Caco-2 (cell line): ENCODE data around the gene IP6K1. TPM values are rescaled to one million over a fixed set of nuclear protein-coding genes. Genes with fewer than 3 reads are reported as not detected.

ENCODE experiments used
- BruUV-seq: library from RNA; stranded (reverse); fragments of 400-500 nt; replicated peaks from 2 replicates; lab custom pipeline; 2021; lab: Mats Ljungman, UMichigan
- CTCF ChIA-PET: fragments of 300-600 bp; sonication (Branson Sonifier 250); formaldehyde crosslinking; loops from one replicate; lab custom pipeline; 2022; ENCODE audit warnings: antibody characterized with exemption; lab: Charles Lee
- POLR2A ChIA-PET: fragments of 300-600 bp; sonication (Branson Sonifier 250); formaldehyde crosslinking; loops from one replicate; lab custom pipeline; 2022; ENCODE audit warnings: antibody characterized with exemption; lab: Charles Lee
- DNase-seq, 2 experiments: peaks; one replicate each; pipeline versions ENCODE4 v3.0.0 to v3.0.0-alpha.2; 2020 to 2022
- H3K27me3 ChIP-seq: replicated peaks from 2 replicates; pipeline ENCODE4 v1.6.0; 2011; ENCODE audit warnings: low read length; ENCODE audit not compliant: control insufficient read depth, insufficient read depth
- H3K36me3 ChIP-seq: 2 replicates; pipeline ENCODE4 v1.5.1; 2011; ENCODE audit warnings: low read length; ENCODE audit not compliant: control insufficient read depth, insufficient read depth
- H3K4me1 ChIP-seq: fragments of 250-450 bp; sonication (Bioruptor Pico); 2 replicates; pipeline ENCODE4 v1.5.1; 2020; ENCODE audit warnings: mild to moderate bottlenecking
- H3K4me3 ChIP-seq: 2 replicates; pipeline ENCODE4 v1.5.1; 2011; ENCODE audit warnings: low read depth, mild to moderate bottlenecking, control low read depth, low read length
- H3K9me3 ChIP-seq: fragments of 250-450 bp; sonication (Bioruptor Pico); 2 replicates; pipeline ENCODE4 v1.5.1; 2020; ENCODE audit warnings: mild to moderate bottlenecking, moderate library complexity
- H3K27ac Mint-ChIP-seq: one replicate; pipeline ENCODE4 v1.8.0; 2022; ENCODE audit warnings: mixed read lengths; ENCODE audit not compliant: unreplicated experiment
- H3K27me3 Mint-ChIP-seq: one replicate; pipeline ENCODE4 v1.8.0; 2022; ENCODE audit warnings: mixed read lengths; ENCODE audit not compliant: insufficient read depth, unreplicated experiment
- H3K36me3 Mint-ChIP-seq: one replicate; pipeline ENCODE4 v1.8.0; 2022; ENCODE audit warnings: mild to moderate bottlenecking, mixed read lengths; ENCODE audit not compliant: insufficient read depth, unreplicated experiment
- H3K4me1 Mint-ChIP-seq: one replicate; pipeline ENCODE4 v1.8.0; 2022; ENCODE audit warnings: low read depth, mixed read lengths; ENCODE audit not compliant: unreplicated experiment
- H3K4me3 Mint-ChIP-seq: one replicate; pipeline ENCODE4 v1.8.0; 2022; ENCODE audit warnings: mild to moderate bottlenecking, moderate library complexity, mixed read lengths; ENCODE audit not compliant: unreplicated experiment
- H3K9me3 Mint-ChIP-seq: one replicate; pipeline ENCODE4 v1.8.0; 2022; ENCODE audit warnings: mixed read lengths; ENCODE audit not compliant: unreplicated experiment
- CTCF ChIP-seq, 2 experiments: fragments of 200-600 bp in 1 of 2; IDR thresholded peaks; 1 replicate in 1 of 2; 2 replicates in 1 of 2; pipeline versions ENCODE4 v1.5.1 to v1.8.0; 2011 to 2022; ENCODE audit warnings: antibody characterized with exemption in 1 of 2, control low read depth in 1 of 2, inconsistent platforms in 1 of 2, low read depth in 1 of 2, low read length in 1 of 2, mild to moderate bottlenecking in 1 of 2, moderate library complexity in 1 of 2; ENCODE audit not compliant: insufficient read depth in 1 of 2, severe bottlenecking in 1 of 2, unreplicated experiment in 1 of 2
- intact Hi-C: fragments of 100-400 bp; cut with micrococcal nuclease; formaldehyde crosslinking; loops from one replicate; pipeline ENCODE4 v1.10.0; 2022; ENCODE audit not compliant: unreplicated experiment
- total RNA-seq: library from RNA; stranded (reverse); gene quantifications from 2 replicates; pipeline ENCODE4 v1.2.3, GENCODE V29; 2022

Gene IP6K1
- total RNA-seq, 1 experiment from 2014 or later = 35.5 TPM

- Mint-ChIP-seq H3K27ac (no peak overlapping the region), H3K4me3 (no peak overlapping the region), H3K27me3 (no peaks in the 10 kb centered on the region), H3K36me3 (peaks cover 42% of the 10 kb centered on the region), H3K9me3 (no peaks in the 10 kb centered on the region), H3K4me1 (peaks cover 16% of the 10 kb centered on the region)
- ChIA-PET POLR2A (no interaction called here), CTCF (interaction anchor here (0.5 kb wide), 1 partner anchor 17 kb away, joined by 5 read pairs; no protein-coding TSS in a partner anchor)
- no peak overlapping the region for H3K4me3 ChIP-seq
- intact Hi-C loops = no loop called here
- BruUV-seq = no TSS peak
- no peaks in the 10 kb centered on the region; the same call in 1 of the 2 replicates for H3K36me3 ChIP-seq
- H3K9me3 ChIP-seq = no peaks in the 10 kb centered on the region
- DNase-seq = no peak
- H3K4me1 ChIP-seq = peaks cover 20% of the 10 kb centered on the region; the same call in 1 of the 2 replicates
- H3K27me3 ChIP-seq = no peaks in the 10 kb centered on the region
- no peak for TF ChIP-seq CTCF (IDR thresholded peaks at IDR 0.05; ENCODE audit: insufficient read depth in 1 of 2, low read depth in 1 of 2, low read length in 1 of 2, severe bottlenecking in 1 of 2, unreplicated experiment in 1 of 2)
Measured at GRCh38 chr3:49747792-49748480, 38.4 kb downstream of the IP6K1 start.

- Histone ChIP-seq H3K36me3 (no peaks in the 10 kb centered on the region; the same call in 1 of the 2 replicates), H3K9me3 (no peaks in the 10 kb centered on the region), H3K27me3 (no peaks in the 10 kb centered on the region), H3K4me3 (no peak overlapping the region), H3K4me1 (peaks cover 9% of the 10 kb centered on the region; the same call in 1 of the 2 replicates)
- CTCF ChIA-PET = no interaction called here
- DNase-seq = no peak
- POLR2A ChIA-PET = no interaction called here
- Mint-ChIP-seq H3K4me1 (peaks cover 14% of the 10 kb centered on the region), H3K36me3 (peaks cover 48% of the 10 kb centered on the region), H3K27ac (no peak overlapping the region), H3K9me3 (no peaks in the 10 kb centered on the region), H3K4me3 (no peak overlapping the region), H3K27me3 (no peaks in the 10 kb centered on the region)
- intact Hi-C loops = no loop called here
- BruUV-seq = no TSS peak
- TF ChIP-seq CTCF (IDR thresholded peaks at IDR 0.05; ENCODE audit: insufficient read depth in 1 of 2, low read depth in 1 of 2, low read length in 1 of 2, severe bottlenecking in 1 of 2, unreplicated experiment in 1 of 2) = no peak
Measured at GRCh38 chr3:49745986-49746385, 40.4 kb downstream of the IP6K1 start.

- H3K27me3 Mint-ChIP-seq = no peaks in the 10 kb centered on the region
- CTCF ChIA-PET = no interaction called here
- no peak overlapping the region for H3K27ac Mint-ChIP-seq
- H3K9me3 Mint-ChIP-seq = no peaks in the 10 kb centered on the region
- DNase-seq = no peak
- no peak overlapping the region for H3K4me3 Mint-ChIP-seq
- H3K4me1 ChIP-seq = no peaks in the 10 kb centered on the region
- intact Hi-C loops = no loop called here
- BruUV-seq = no TSS peak
- TF ChIP-seq CTCF (IDR thresholded peaks at IDR 0.05; ENCODE audit: insufficient read depth in 1 of 2, low read depth in 1 of 2, low read length in 1 of 2, severe bottlenecking in 1 of 2, unreplicated experiment in 1 of 2) = no peak
- POLR2A ChIA-PET = no interaction called here
- H3K27me3 ChIP-seq = no peaks in the 10 kb centered on the region
- no peaks in the 10 kb centered on the region for H3K9me3 ChIP-seq
- H3K4me1 Mint-ChIP-seq = no peaks in the 10 kb centered on the region
- H3K4me3 ChIP-seq = no peak overlapping the region
- H3K36me3 Mint-ChIP-seq = peaks cover 60% of the 10 kb centered on the region
- H3K36me3 ChIP-seq = peaks cover 1% of the 10 kb centered on the region
Measured at GRCh38 chr3:49740427-49740826, 45.9 kb downstream of the IP6K1 start.
